Astrocyte of the spinal cord (primary cell): ENCODE results near the gene MRPL9.
"Not testable (repeated sequence)": the region's sequence is repeated elsewhere in the genome, so short reads cannot be mapped to it uniquely, and the experiment has no call there.

ENCODE experiments used
- DNase-seq: peaks from one replicate; pipeline ENCODE4 v3.0.0; 2011; ENCODE audit warnings: low read depth, low spot score
- H3K4me3 ChIP-seq: 2 replicates; pipeline ENCODE4 v1.5.1; 2011; ENCODE audit warnings: low read depth, mild to moderate bottlenecking, low read length, moderate library complexity
- in situ Hi-C: cut with HindIII; loops from 2 replicates; pipeline ENCODE4 v1.10.0; 2017; ENCODE audit warnings: low sequenced_read_pairs
- TF ChIP-seq, protein P1 (sequence below): IDR thresholded peaks from 2 replicates; pipeline ENCODE4 v1.5.1; 2012; ENCODE audit warnings: low read depth, mild to moderate bottlenecking, low read length, inconsistent platforms

MRPL9 gene

DNA sequence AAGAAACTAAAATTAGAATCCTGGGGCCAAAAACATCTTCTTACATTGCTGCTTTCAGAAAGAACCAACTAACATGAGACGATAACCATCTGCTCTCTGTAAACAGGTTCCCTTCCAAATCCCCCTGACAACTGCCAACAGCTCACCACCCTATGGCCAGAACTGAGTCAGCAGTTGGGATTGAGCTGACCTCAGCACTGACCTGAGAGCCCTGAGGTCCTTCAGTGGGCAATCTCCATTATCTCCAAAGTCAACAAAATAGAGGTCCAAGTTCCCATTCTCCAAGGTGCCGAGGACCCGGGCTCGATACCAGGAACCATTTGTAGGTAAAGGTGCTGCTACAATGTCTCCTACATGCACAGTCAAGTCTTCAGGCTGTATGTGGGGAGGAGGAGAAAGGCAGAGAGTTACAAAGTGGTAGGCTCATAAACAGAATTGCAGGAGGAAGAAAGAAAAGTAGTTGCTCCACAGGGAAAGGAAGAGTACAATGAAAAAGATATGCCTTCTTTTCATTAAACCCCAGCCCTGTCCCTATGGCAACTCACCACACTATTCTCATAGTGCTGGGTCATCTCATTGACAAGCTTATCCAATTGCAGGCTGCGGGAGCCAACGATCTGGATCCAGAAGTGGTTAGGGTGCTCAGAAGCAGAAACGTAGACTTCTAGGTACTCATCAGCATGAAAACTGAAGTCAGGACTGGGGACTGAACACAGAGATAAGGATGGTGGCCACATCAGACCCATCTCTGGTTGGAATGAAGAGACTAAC is 12.8 kb upstream of the MRPL9 start:
- TF ChIP-seq, protein P1, sequence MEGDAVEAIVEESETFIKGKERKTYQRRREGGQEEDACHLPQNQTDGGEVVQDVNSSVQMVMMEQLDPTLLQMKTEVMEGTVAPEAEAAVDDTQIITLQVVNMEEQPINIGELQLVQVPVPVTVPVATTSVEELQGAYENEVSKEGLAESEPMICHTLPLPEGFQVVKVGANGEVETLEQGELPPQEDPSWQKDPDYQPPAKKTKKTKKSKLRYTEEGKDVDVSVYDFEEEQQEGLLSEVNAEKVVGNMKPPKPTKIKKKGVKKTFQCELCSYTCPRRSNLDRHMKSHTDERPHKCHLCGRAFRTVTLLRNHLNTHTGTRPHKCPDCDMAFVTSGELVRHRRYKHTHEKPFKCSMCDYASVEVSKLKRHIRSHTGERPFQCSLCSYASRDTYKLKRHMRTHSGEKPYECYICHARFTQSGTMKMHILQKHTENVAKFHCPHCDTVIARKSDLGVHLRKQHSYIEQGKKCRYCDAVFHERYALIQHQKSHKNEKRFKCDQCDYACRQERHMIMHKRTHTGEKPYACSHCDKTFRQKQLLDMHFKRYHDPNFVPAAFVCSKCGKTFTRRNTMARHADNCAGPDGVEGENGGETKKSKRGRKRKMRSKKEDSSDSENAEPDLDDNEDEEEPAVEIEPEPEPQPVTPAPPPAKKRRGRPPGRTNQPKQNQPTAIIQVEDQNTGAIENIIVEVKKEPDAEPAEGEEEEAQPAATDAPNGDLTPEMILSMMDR: no peak
- no peak overlapping the region for H3K4me3 ChIP-seq
- in situ Hi-C loops: no loop called here

DNA sequence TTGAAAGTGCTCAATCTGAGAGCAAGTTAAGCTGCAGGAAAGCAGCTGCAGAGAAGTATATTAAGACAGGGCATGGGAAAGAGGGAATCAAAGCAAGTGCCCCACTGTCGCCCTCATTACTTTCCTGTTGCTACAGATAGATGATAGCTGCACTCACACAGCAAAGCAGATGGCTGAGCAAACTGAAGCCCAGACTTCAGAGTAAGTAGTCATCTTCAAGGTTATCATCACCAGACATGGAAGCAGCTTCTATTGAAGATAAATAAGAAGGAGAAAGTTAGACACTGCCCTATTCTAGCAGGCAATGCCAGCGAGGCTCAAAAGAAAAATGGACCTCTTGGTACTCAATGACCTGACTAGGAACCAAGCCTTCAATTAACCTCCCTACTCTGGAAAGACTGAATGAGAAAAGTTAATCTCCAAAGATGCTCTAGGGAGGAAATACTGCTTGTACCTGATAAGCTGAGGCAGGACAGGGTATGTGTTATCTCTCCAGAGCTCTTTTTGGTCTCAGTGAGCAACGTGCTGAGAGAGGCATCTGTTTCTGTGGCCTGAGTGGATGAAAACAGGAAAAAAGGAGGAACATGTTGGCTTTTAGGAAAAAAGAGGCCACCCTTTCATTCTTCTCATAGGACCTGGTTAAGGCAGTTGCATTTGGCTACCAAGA is 11.1 kb upstream of the MRPL9 start:
- TF ChIP-seq, protein P1: no peak
- DNase-seq: no peak
- H3K4me3 ChIP-seq: no peak overlapping the region
- in situ Hi-C loops: no loop called here

More for the DNA sequence above, 12.8 kb upstream of the MRPL9 start:
- no peak for DNase-seq

GRCh38 chr1:151773702-151774101 is 10.4 kb upstream of the MRPL9 start:
- no peak overlapping the region for H3K4me3 ChIP-seq
- TF ChIP-seq, protein P1: no peak
- peak; percentile 35 for DNase-seq
- in situ Hi-C loops: no loop called here

DNA sequence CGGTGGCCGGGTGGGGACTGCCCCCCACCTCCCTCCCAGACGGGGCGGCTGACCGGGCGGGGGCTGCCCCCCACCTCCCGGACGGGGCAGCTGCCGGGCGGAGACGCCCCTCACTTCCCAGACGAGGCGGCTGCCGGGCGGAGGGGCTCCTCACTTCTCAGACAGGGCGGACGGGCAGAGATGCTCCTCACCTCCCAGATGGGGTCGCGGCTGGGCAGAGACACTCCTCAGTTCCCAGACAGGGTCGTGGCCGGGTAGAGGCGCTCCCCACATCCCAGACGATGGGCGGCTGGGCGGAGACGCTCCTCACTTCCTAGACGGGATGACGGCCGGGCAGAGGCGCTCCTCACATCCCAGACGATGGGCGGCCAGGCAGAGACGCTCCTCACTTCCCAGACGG is 6.0 kb upstream of the MRPL9 start:
- in situ Hi-C loops, H3K4me3 ChIP-seq, DNase-seq: not testable (repeated sequence)

GRCh38 chr1:151768351-151769066 is 5.2 kb upstream of the MRPL9 start:
- DNase-seq, in situ Hi-C loops, H3K4me3 ChIP-seq: not testable (repeated sequence)

- DNase-seq: no peak
- in situ Hi-C loops: no loop called here
- H3K4me3 ChIP-seq: peak overlapping the region; percentile 87
- TF ChIP-seq, protein P1: no peak
Observed at GRCh38 chr1:151763990-151764389, 694 bp upstream of the MRPL9 start.

DNA sequence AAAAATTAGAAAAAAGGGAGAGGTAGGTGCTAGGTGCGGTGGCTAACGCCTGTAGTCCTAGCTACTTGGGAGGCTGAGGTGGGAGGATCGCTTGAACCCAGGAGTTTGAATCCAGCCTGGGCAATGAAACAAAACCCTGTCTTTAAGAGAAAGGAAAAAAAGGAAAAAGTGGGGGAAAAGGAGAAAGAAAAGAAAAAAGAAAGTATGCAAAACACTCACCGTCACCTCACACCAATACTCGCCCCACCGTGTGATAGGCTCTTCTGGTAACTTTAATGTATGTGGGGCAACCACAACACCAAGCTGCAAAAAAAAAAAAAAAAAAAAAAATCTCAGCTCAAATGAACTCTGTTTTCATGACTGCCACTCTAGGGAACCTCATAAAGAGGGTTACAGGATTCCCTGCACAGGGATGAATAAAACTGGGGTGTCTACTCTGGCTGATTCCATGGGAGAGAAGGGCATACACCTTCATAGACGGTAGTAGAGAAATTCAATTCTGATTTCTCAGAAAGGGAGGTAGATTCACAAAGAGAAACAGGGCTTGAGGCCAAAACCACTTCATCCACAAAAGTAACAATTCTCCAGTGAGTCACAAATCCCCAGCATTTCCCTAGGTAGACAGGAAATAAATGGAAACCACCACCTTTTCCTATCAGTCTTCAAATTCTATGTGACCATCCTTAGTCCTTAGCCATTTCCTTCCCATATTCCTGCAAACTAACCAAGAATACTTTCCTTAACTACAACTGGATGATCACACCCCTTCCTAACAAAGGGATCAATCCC is 2.5 kb downstream of the MRPL9 start:
- DNase-seq: no peak
- TF ChIP-seq, protein P1: no peak
- in situ Hi-C loops: no loop called here
- no peak overlapping the region for H3K4me3 ChIP-seq
